Jurkat, Clone E6-1 (cell line): Measurements from ENCODE around the gene GABRR2. TPM values are rescaled to one million over a fixed set of nuclear protein-coding genes. Genes with fewer than 3 reads are reported as not detected.

Experiments
- DNase-seq: peaks from one replicate; pipeline ENCODE4 v3.0.0-alpha.2; 2011; ENCODE audit warnings: low read depth, low spot score
- H3K4me3 ChIP-seq: 2 replicates; pipeline ENCODE4 v1.5.1; 2011; ENCODE audit warnings: mild to moderate bottlenecking, low read length, control low read depth, moderate library complexity
- polyA plus RNA-seq: library from polyadenylated mRNA; unstranded; fragments of >200 nt; gene quantifications from one replicate; pipeline ENCODE4 v1.2.1, GENCODE V29; 2012; ENCODE audit warnings: missing spikeins; ENCODE audit not compliant: insufficient read length, insufficient read depth

Gene GABRR2
- polyA plus RNA-seq, result not detected

GRCh38 chr6:89315249-89315885 lies at the start of gene GABRR2:
TSS of gene GABRR2 (minus strand) at chr6:89315299. CDS start at chr6:89315165, 134 bp downstream.
- DNase-seq, result no peak
- no peak within 1 kb of the TSS for H3K4me3 ChIP-seq

- no peak for DNase-seq
These were observed 49.5 kb upstream of the GABRR2 start for GRCh38 chr6:89364586-89364985.

GRCh38 chr6:89361171-89361570 lies 46.1 kb upstream of the GABRR2 start:
- H3K4me3 ChIP-seq, result no peak overlapping the region
- no peak for DNase-seq

More at GRCh38 chr6:89364586-89364985, 49.5 kb upstream of the GABRR2 start:
- no peak overlapping the region for H3K4me3 ChIP-seq

- no peak overlapping the region for H3K4me3 ChIP-seq
- no peak for DNase-seq
These were observed 45.4 kb upstream of the GABRR2 start for GRCh38 chr6:89360415-89360999.

- no peak overlapping the region for H3K4me3 ChIP-seq
- DNase-seq, result no peak
These were observed 44.5 kb upstream of the GABRR2 start for GRCh38 chr6:89359561-89359960.

- H3K4me3 ChIP-seq, result peak overlapping the region; percentile 41
- DNase-seq, result peak; percentile 78
These were observed 42.3 kb upstream of the GABRR2 start for GRCh38 chr6:89357390-89357789.

- DNase-seq, result peak; percentile 57
- peak overlapping the region; percentile 41 for H3K4me3 ChIP-seq
These were observed 41.6 kb upstream of the GABRR2 start for GRCh38 chr6:89356642-89357170.

- no peak for DNase-seq
- H3K4me3 ChIP-seq, result no peak overlapping the region
These were observed 40.6 kb upstream of the GABRR2 start for GRCh38 chr6:89355511-89356194.

- no peak overlapping the region; the same call in 1 of the 2 replicates for H3K4me3 ChIP-seq
- peak; percentile 51 for DNase-seq
These were observed 38.7 kb upstream of the GABRR2 start for GRCh38 chr6:89353702-89354392.

GRCh38 chr6:89353118-89353556 lies 38.0 kb upstream of the GABRR2 start:
- DNase-seq, result no peak
- peak overlapping the region; percentile 79 for H3K4me3 ChIP-seq

- H3K4me3 ChIP-seq, result peak within 1 kb of the TSS; percentile 79
- DNase-seq, result no peak
These were observed 37.4 kb upstream of the GABRR2 start, which contains the start of gene UBE2J1 for GRCh38 chr6:89352278-89353117. TSS of gene UBE2J1 (minus strand) at chr6:89352722. CDS start at chr6:89352569, 153 bp downstream.

- no peak for DNase-seq
- peak overlapping the region; percentile 79 for H3K4me3 ChIP-seq
These were observed 36.7 kb upstream of the GABRR2 start for GRCh38 chr6:89351671-89352277.

GRCh38 chr6:89350281-89350966 lies 35.3 kb upstream of the GABRR2 start:
- peak; percentile 95 for DNase-seq
- H3K4me3 ChIP-seq, result peak overlapping the region; percentile 79

- H3K4me3 ChIP-seq, result no peak overlapping the region
- DNase-seq, result no peak
These were observed 33.3 kb upstream of the GABRR2 start for GRCh38 chr6:89348372-89348771.

GRCh38 chr6:89347825-89348224 lies 32.7 kb upstream of the GABRR2 start:
- H3K4me3 ChIP-seq, result no peak overlapping the region
- DNase-seq, result no peak

- H3K4me3 ChIP-seq, result no peak overlapping the region
- no peak for DNase-seq
These were observed 31.3 kb upstream of the GABRR2 start for GRCh38 chr6:89346433-89346832.

GRCh38 chr6:89339565-89339964 lies 24.5 kb upstream of the GABRR2 start:
- DNase-seq, result no peak
- H3K4me3 ChIP-seq, result no peak overlapping the region
